ENCODE measurements around the gene PTPRO. TPM values are rescaled to one million over a fixed set of nuclear protein-coding genes. Genes with fewer than 3 reads are reported as not detected.

Gene PTPRO
- total RNA-seq, 1 donor: 3.1 TPM

DNA sequence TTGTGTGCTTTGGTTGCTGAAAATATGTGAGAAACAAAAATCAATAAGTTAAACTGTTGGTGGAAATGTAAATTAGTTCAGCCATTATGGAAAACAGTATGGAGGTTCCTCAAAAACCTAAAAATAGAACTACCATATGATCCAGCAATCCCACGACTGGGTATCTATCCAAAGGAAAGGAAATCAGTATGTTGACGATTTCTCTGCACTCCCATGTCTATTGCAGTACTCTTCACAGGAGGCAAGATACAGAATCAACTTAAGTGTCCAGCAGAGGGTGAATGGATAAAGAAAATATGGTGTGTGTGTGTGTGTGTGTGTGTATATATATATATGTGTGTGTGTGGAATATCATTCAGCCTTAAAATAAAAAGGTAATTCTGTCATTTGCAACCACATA lies 159.5 kb downstream of the PTPRO start:
- DNase-seq (ENCODE audit: low read depth): no peak
- H3K4me3 ChIP-seq (ENCODE audit: low read depth, low read length): no peak overlapping the region
- TF ChIP-seq, protein P1, sequence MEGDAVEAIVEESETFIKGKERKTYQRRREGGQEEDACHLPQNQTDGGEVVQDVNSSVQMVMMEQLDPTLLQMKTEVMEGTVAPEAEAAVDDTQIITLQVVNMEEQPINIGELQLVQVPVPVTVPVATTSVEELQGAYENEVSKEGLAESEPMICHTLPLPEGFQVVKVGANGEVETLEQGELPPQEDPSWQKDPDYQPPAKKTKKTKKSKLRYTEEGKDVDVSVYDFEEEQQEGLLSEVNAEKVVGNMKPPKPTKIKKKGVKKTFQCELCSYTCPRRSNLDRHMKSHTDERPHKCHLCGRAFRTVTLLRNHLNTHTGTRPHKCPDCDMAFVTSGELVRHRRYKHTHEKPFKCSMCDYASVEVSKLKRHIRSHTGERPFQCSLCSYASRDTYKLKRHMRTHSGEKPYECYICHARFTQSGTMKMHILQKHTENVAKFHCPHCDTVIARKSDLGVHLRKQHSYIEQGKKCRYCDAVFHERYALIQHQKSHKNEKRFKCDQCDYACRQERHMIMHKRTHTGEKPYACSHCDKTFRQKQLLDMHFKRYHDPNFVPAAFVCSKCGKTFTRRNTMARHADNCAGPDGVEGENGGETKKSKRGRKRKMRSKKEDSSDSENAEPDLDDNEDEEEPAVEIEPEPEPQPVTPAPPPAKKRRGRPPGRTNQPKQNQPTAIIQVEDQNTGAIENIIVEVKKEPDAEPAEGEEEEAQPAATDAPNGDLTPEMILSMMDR (IDR thresholded peaks at IDR 0.05; ENCODE audit: insufficient read depth, low read length): no peak

DNA sequence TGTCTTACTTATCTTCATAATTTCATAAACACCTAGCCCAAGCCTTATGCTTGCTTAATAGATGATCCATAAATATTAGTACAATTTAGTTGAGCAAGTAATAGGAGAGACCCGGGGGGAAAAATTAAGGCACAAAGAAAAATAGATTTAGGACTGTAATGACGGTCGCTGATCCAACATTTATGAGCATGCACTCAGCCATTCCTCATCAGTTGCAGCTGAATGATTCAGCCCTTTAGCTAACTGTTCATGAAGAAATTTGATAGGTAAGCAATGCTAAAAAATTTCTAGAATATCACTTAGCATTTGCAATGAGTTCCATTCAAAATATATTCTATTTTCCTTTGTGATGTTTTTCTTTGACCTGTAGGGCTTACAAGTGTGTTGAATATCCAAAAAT lies 163.2 kb downstream of the PTPRO start:
- H3K4me3 ChIP-seq (ENCODE audit: low read depth, low read length): no peak overlapping the region
- no peak for DNase-seq (ENCODE audit: low read depth)
- TF ChIP-seq, protein P1 (IDR thresholded peaks at IDR 0.05; ENCODE audit: insufficient read depth, low read length): no peak

DNA sequence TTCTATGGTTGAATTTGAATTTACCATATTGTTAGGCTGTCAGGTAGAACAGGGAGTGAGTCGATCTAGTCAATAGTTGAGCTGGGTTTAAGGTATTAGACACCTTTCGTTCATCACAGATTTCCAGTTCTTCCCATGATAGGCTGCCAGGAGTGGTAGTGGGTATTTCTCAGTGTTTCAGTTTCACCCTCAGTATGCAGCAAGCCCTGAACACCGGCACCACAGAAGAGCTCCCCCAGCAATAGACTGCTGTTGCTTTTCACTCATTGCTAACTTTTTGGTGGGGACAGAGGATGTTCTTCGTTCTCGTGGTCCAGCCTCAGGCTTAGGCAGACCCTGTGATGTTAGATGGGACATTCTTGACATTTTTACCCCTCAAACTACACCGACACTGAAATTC lies 164.6 kb downstream of the PTPRO start:
- no peak for DNase-seq (ENCODE audit: low read depth)
- H3K4me3 ChIP-seq (ENCODE audit: low read depth, low read length): no peak overlapping the region

DNA sequence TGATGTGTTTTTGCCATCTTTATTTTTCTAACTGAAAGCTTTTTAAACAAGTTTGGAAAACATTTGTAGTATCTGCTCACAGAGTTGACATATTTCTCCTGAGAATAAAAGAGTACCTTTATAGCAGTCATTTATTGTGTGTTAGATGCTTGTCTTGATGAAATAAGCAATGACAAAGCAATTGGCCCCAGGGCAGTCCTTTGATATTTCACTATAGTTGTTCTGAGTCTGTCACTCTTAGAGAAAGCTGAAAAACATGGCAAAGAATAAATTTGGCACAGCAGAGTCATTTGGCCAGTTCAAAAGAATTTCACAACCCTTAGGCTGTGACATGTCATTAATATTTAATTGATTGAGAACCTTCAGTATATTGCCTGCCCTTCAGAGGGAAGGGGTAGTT lies 166.2 kb downstream of the PTPRO start:
- DNase-seq (ENCODE audit: low read depth): no peak
- TF ChIP-seq, protein P1 (IDR thresholded peaks at IDR 0.05; ENCODE audit: insufficient read depth, low read length): no peak
- no peak overlapping the region for H3K4me3 ChIP-seq (ENCODE audit: low read depth, low read length)

More for the DNA sequence above, 164.6 kb downstream of the PTPRO start:
- TF ChIP-seq, protein P1 (IDR thresholded peaks at IDR 0.05; ENCODE audit: insufficient read depth, low read length): no peak

DNA sequence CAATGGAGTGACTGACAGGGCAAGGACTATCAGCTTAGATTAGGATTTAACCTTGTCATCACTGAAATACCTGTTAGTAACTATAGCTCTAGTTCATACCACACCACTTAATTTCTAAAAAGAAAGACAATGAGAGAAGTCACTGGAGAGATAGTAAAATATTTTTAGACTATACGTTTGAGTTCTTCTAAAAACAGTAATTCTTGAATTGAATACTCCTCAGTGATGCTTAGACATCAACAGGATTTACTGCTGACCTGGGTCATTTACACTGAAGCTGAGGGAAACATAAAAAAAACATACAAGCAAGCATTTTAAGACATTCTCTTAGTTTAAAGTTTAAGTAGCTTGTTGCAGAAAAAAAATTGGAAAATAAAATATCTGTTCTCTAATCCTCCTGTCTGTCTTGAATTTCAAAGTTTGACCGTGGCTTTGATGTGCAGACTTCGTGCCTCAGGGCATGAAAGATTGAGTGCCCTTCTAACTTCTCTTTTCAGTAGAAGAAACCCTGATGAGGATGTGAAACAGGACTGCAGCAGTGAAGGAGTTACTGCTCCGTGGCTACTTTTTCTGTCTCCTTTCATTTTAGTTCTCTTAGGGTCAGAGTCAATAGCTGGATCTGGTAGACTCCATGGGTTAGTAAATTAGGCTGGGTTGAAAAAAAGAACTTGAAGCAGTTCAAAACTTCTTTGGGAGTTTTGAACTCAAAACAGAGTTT lies 172.2 kb downstream of the PTPRO start:
- H3K4me3 ChIP-seq (ENCODE audit: low read depth, low read length): no peak overlapping the region
- DNase-seq (ENCODE audit: low read depth): no peak
- TF ChIP-seq, protein P1 (IDR thresholded peaks at IDR 0.05; ENCODE audit: insufficient read depth, low read length): no peak

DNA sequence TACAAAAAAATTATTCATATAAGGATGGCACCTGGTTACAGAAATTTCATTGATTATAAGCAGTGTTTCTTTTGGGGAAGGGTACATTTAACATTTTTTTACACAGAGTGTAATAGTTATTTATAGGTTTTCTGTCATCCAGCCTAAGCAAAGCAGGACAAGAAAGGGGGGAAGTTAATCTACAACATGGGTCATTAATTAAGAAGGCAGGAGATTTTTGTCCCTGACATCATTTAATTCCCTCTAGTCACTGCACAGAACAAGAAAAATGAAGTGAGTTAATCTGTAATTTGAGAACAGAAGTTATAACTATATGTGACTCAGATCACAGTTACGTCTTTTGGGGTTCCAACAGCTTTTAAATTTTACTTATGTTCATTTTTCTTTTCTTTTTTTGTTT lies 173.4 kb downstream of the PTPRO start:
- DNase-seq (ENCODE audit: low read depth): no peak
- TF ChIP-seq, protein P1 (IDR thresholded peaks at IDR 0.05; ENCODE audit: insufficient read depth, low read length): no peak
- H3K4me3 ChIP-seq (ENCODE audit: low read depth, low read length): no peak overlapping the region

DNA sequence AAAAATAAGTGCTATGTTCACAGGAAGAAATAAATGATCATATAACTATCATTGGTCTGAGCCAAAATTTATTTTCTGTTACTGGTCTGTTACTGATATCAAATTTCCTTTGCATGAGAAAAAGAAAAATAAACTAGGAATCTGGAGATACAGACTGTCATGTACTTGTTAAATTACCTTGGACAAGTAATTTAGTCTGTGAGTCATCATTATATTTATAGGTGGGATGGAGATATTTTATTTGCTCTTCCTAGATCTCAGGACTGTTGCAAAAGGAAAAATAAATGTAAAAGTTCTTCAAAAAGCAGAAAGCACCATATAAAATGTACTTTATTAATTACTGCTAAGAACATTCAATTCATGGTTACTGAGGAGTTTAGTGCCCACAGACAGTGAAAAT lies 174.4 kb downstream of the PTPRO start:
- DNase-seq (ENCODE audit: low read depth): no peak
- TF ChIP-seq, protein P1 (IDR thresholded peaks at IDR 0.05; ENCODE audit: insufficient read depth, low read length): no peak
- no peak overlapping the region for H3K4me3 ChIP-seq (ENCODE audit: low read depth, low read length)

Measured in fibroblast of the aortic adventitia (primary cell).